Spleen (tissue), 11 donors: Measurements from ENCODE around the gene RPAP2. TPM values are rescaled to one million over a fixed set of nuclear protein-coding genes. Genes with fewer than 3 reads are reported as not detected.

ENCODE experiments used
- DNase-seq: peaks from one replicate; pipeline ENCODE4 v3.0.0-alpha.2; 2020
- H3K27ac ChIP-seq, 8 donors: fragments of 200-600 bp; sonication (generic) in 7 of 8; 1 replicate in 4 of 8; 2 replicates in 4 of 8; pipeline versions ENCODE4 v1.5.0 to v1.8.0; 2016 to 2021; ENCODE audit warnings: inconsistent platforms in 4 of 8, mild to moderate bottlenecking in 4 of 8, moderate library complexity in 1 of 8
- H3K27me3 ChIP-seq, 7 donors: fragments of 200-600 bp; sonication (generic) in 6 of 7; replicated peaks in 1 of 7; 1 replicate in 4 of 7; 2 replicates in 3 of 7; pipeline versions ENCODE4 v1.5.0 to v1.8.0; 2016 to 2021; ENCODE audit warnings: inconsistent platforms in 3 of 7, mild to moderate bottlenecking in 1 of 7
- H3K36me3 ChIP-seq, 6 donors: fragments of 200-600 bp; sonication (generic) in 5 of 6; 1 replicate in 4 of 6; 2 replicates in 2 of 6; pipeline versions ENCODE4 v1.5.0 to v1.8.0; 2016 to 2021; ENCODE audit warnings: inconsistent platforms in 2 of 6
- H3K4me1 ChIP-seq, 6 donors: fragments of 200-600 bp; sonication (generic) in 5 of 6; 1 replicate in 3 of 6; 2 replicates in 3 of 6; pipeline versions ENCODE4 v1.5.0 to v1.8.0; 2016 to 2021; ENCODE audit warnings: inconsistent platforms in 3 of 6
- H3K4me3 ChIP-seq, 8 donors: fragments of 200-600 bp; sonication (generic) in 7 of 8; 1 replicate in 4 of 8; 2 replicates in 4 of 8; pipeline versions ENCODE4 v1.5.0 to v1.8.0; 2016 to 2021; ENCODE audit warnings: inconsistent platforms in 4 of 8, mild to moderate bottlenecking in 4 of 8, moderate library complexity in 2 of 8
- H3K9me3 ChIP-seq, 8 donors: fragments of 200-600 bp; sonication (generic) in 7 of 8; 1 replicate in 4 of 8; 2 replicates in 4 of 8; pipeline versions ENCODE4 v1.5.0 to v1.8.0; 2016 to 2021; ENCODE audit warnings: inconsistent platforms in 4 of 8
- CTCF ChIP-seq, 11 experiments: fragments of 200-600 bp in 7 of 11; fragments of 450-650 bp in 4 of 11; sonication (generic) in 4 of 11; IDR thresholded peaks in 8 of 11; conservative IDR thresholded peaks in 3 of 11; 1 replicate in 7 of 11; 2 replicates in 4 of 11; pipeline versions ENCODE4 v1.4.0 to v1.8.0; 2016 to 2021; ENCODE audit warnings: antibody characterized with exemption in 11 of 11, inconsistent platforms in 4 of 11, mild to moderate bottlenecking in 1 of 11
- POLR2A ChIP-seq, 3 donors: fragments of 450-650 bp; IDR thresholded peaks; one replicate each; pipeline ENCODE4 v1.5.1; 2017; ENCODE audit warnings: antibody characterized with exemption in 3 of 3, mild to moderate bottlenecking in 1 of 3
- POLR2AphosphoS5 ChIP-seq, 3 donors: sonication (generic); formaldehyde crosslinking; IDR thresholded peaks; one replicate each; pipeline ENCODE4 v1.5.1; 2017; ENCODE audit warnings: antibody characterized with exemption in 3 of 3
- WGBS, 5 donors: extraction: QIAGEN DNeasy Blood & Tissue Kit in 3 of 5; methylation state at CpG; one replicate each; pipeline versions ENCODE4 v1.1.5 to v1.1.7; 2013 to 2018; 5-methylcytosine and 5-hydroxymethylcytosine counted together
- intact Hi-C: fragments of 100-400 bp; cut with DNase I; formaldehyde crosslinking; loops from one replicate; pipeline ENCODE4 v1.15.0; 2023; ENCODE audit warnings: low total_unique reads
- polyA plus RNA-seq, 3 donors: library from polyadenylated mRNA; stranded (reverse); fragments of 200-250 nt; gene quantifications; one replicate each; pipeline ENCODE4 v1.2.1, GENCODE V29; 2013
- small RNA-seq, 4 donors: library from RNA; depleted of rRNA; stranded (forward); fragments of <200 nt; gene quantifications; one replicate each; pipeline ENCODE3, GENCODE V24; 2016
- total RNA-seq, 7 donors: library from RNA; depleted of rRNA in 3 of 7; stranded (reverse); fragments of >200 nt in 3 of 7; fragmentation: NEBNext Ultra II Directional in 4 of 7; extraction: Animal tissue kit (Norgen Biotek cat#: 25700) in 4 of 7; gene quantifications; one replicate each; pipeline versions ENCODE4 v1.1.0 to v1.2.1, GENCODE V29; 2016 to 2021
- donor health status: healthy with polysubstance abuse.
- donor health status: DM: no; HTN: no; CAD: no; lungs with moderate emphysema.
- donor health status: DM: no; HTN: no; CAD: no.
- donor health status: Bipolar disorder and iron deficiency.
- donor health status: healthy.
- donor health status: DM: no; HTN: no; CAD: no.
- donor health status: DM: yes; HTN: yes; CAD: no.

RPAP2 gene
- total and polyA plus RNA-seq, 10 donors: 4.4 to 31.5 (median 10.7) TPM

GRCh38 chr1:92445865-92446264 lies 147.0 kb downstream of the RPAP2 start:
- TF ChIP-seq POLR2AphosphoS5 (IDR thresholded peaks at IDR 0.05) (no peak), POLR2A (IDR thresholded peaks at IDR 0.05) (no peak), CTCF (IDR thresholded peaks at IDR 0.05 in 8 of 11, conservative IDR thresholded peaks at IDR 0.05 in 3 of 11) (no peak)
- Histone ChIP-seq H3K4me1 (no peaks in the 10 kb centered on the region), H3K4me3 (no peak overlapping the region), H3K9me3 (no peaks in the 10 kb centered on the region), H3K27ac (no peak overlapping the region), H3K36me3 (no peaks in the 10 kb centered on the region), H3K27me3 (no peaks in the 10 kb centered on the region)
- intact Hi-C loops: no loop called here
- no peak for DNase-seq
- 91 to 100% (median 93%) methylated on average over 2 of the region's 2 CpGs for WGBS, 5 donors

- WGBS, 5 donors: 68 to 83% (median 72%) methylated on average over 2 of the region's 2 CpGs
These were observed 147.7 kb downstream of the RPAP2 start for GRCh38 chr1:92446546-92446945.

GRCh38 chr1:92447033-92447681 lies 148.3 kb downstream of the RPAP2 start:
- WGBS, 5 donors: 70 to 91% (median 81%) methylated on average over 3 of the region's 3 CpGs
- no peak overlapping the region for H3K4me3 ChIP-seq
- no peaks in the 10 kb centered on the region for H3K4me1 ChIP-seq
- no peaks in the 10 kb centered on the region for H3K36me3 ChIP-seq
- H3K27ac ChIP-seq: no peak overlapping the region
- DNase-seq: no peak
- no peaks in the 10 kb centered on the region for H3K9me3 ChIP-seq
- TF ChIP-seq POLR2A (IDR thresholded peaks at IDR 0.05) (no peak), CTCF (IDR thresholded peaks at IDR 0.05 in 8 of 11, conservative IDR thresholded peaks at IDR 0.05 in 3 of 11) (no peak), POLR2AphosphoS5 (IDR thresholded peaks at IDR 0.05) (no peak)
- intact Hi-C loops: no loop called here
- no peaks in the 10 kb centered on the region for H3K27me3 ChIP-seq

More at GRCh38 chr1:92446546-92446945, 147.7 kb downstream of the RPAP2 start:
- intact Hi-C loops: no loop called here
- Histone ChIP-seq H3K9me3 (no peaks in the 10 kb centered on the region), H3K27me3 (no peaks in the 10 kb centered on the region), H3K27ac (no peak overlapping the region), H3K36me3 (no peaks in the 10 kb centered on the region), H3K4me1 (no peaks in the 10 kb centered on the region), H3K4me3 (no peak overlapping the region)
- TF ChIP-seq POLR2A (IDR thresholded peaks at IDR 0.05) (no peak), CTCF (IDR thresholded peaks at IDR 0.05 in 8 of 11, conservative IDR thresholded peaks at IDR 0.05 in 3 of 11) (no peak), POLR2AphosphoS5 (IDR thresholded peaks at IDR 0.05) (no peak)
- no peak for DNase-seq

- Histone ChIP-seq H3K9me3 (no peaks in the 10 kb centered on the region), H3K27me3 (no peaks in the 10 kb centered on the region), H3K36me3 (no peaks in the 10 kb centered on the region), H3K4me1 (no peaks in the 10 kb centered on the region), H3K4me3 (no peak overlapping the region), H3K27ac (no peak overlapping the region)
- no peak for DNase-seq
- intact Hi-C loops: no loop called here
- 92 to 98% (median 94%) methylated on average over 2 of the region's 2 CpGs for WGBS, 5 donors
- no peak for TF ChIP-seq POLR2AphosphoS5 (IDR thresholded peaks at IDR 0.05)
- no peak for TF ChIP-seq CTCF (IDR thresholded peaks at IDR 0.05 in 8 of 11, conservative IDR thresholded peaks at IDR 0.05 in 3 of 11)
These were observed 149.1 kb downstream of the RPAP2 start for GRCh38 chr1:92447976-92448375.

Small RNA genes lying within 50 kb of the gene (small RNA-seq; reads per million reads assigned to genes)
- 0 reads per million in 4 donors for gene RN7SL824P

Other genes with a start within 250 kb of the RPAP2 start
- not detected for gene SETSIP, start 223.6 kb upstream of the RPAP2 start, total RNA-seq
- gene SETSIP, start 223.6 kb upstream of the RPAP2 start, polyA plus RNA-seq: under 1 TPM in 1 of 3 donors, not detected in 2; 0.15 TPM
- gene BTBD8, start 218.7 kb upstream of the RPAP2 start, total RNA-seq: 1 to 10 TPM; 3.0 to 6.9 (median 4.1) TPM
- gene BTBD8, start 218.7 kb upstream of the RPAP2 start, polyA plus RNA-seq: under 1 TPM; 0.52 to 0.90 (median 0.55) TPM
- not detected for gene C1orf146, start 81.1 kb upstream of the RPAP2 start, total RNA-seq
- not detected for gene C1orf146, start 81.1 kb upstream of the RPAP2 start, polyA plus RNA-seq
- gene GLMN, start 72 bp upstream of the RPAP2 start, total RNA-seq: 10 to 100 TPM in 4 of 7 donors, 1 to 10 TPM in 3; 7.8 to 22.6 (median 11.3) TPM
- gene GLMN, start 72 bp upstream of the RPAP2 start, polyA plus RNA-seq: 10 to 100 TPM; 10.2 to 20.2 (median 11.3) TPM
- gene GFI1, start 187.9 kb downstream of the RPAP2 start, total RNA-seq: 10 to 100 TPM; 10.0 to 19.2 (median 13.2) TPM
- 1 to 10 TPM; 1.9 to 3.0 (median 2.3) TPM for gene GFI1, start 187.9 kb downstream of the RPAP2 start, polyA plus RNA-seq